ENCODE data around the gene MECR. TPM values are rescaled to one million over a fixed set of nuclear protein-coding genes. Genes with fewer than 3 reads are reported as not detected.

Gene MECR
- total RNA-seq, 4 donors from 2014 or later, result 14.3 to 29.4 (median 16.1) TPM

- Histone ChIP-seq H3K4me3 (no peak overlapping the region), H3K27me3 (peaks cover 0 to 3% (median 0%) of the 10 kb centered on the region in 4 donors), H3K9me3 (no peaks in the 10 kb centered on the region), H3K27ac (no peak overlapping the region), H3K36me3 (no peaks in the 10 kb centered on the region), H3K4me1 (peaks cover 0 to 4% (median 0%) of the 10 kb centered on the region in 3 donors)
- intact Hi-C loops (cut with DNase I), result no loop called here
- 13 to 40% methylated on average over 1 to 4 of the region's 8 CpGs for WGBS, 2 donors
- DNase-seq, result no peak
- TF ChIP-seq CTCF (IDR thresholded peaks at IDR 0.05) (no peak), POLR2A (IDR thresholded peaks at IDR 0.05) (no peak)
Measured at GRCh38 chr1:29249170-29249691, 18.5 kb upstream of the MECR start.

- H3K27me3 ChIP-seq, result peaks cover 0 to 3% (median 0%) of the 10 kb centered on the region in 4 donors
- H3K4me1 ChIP-seq, result peaks cover 0 to 4% (median 0%) of the 10 kb centered on the region in 3 donors
- intact Hi-C loops (cut with DNase I), result no loop called here
- no peak overlapping the region for H3K4me3 ChIP-seq
- H3K27ac ChIP-seq, result no peak overlapping the region
- WGBS, 2 donors, result 67 to 91% methylated on average over 2 of the region's 2 CpGs
- H3K9me3 ChIP-seq, result no peaks in the 10 kb centered on the region
- DNase-seq, result no peak
- no peaks in the 10 kb centered on the region for H3K36me3 ChIP-seq
- TF ChIP-seq POLR2A (IDR thresholded peaks at IDR 0.05), result no peak
- no peak for TF ChIP-seq CTCF (IDR thresholded peaks at IDR 0.05)
Measured at GRCh38 chr1:29248409-29248808, 17.7 kb upstream of the MECR start.

GRCh38 chr1:29247571-29248273 is 17.0 kb upstream of the MECR start:
- H3K36me3 ChIP-seq, result no peaks in the 10 kb centered on the region
- H3K27ac ChIP-seq, result no peak overlapping the region
- no peak overlapping the region for H3K4me3 ChIP-seq
- intact Hi-C loops (cut with DNase I), result no loop called here
- TF ChIP-seq CTCF (IDR thresholded peaks at IDR 0.05) (no peak), POLR2A (IDR thresholded peaks at IDR 0.05) (no peak)
- no peak for DNase-seq
- H3K27me3 ChIP-seq, result peaks cover 0 to 3% (median 0%) of the 10 kb centered on the region in 4 donors
- no peaks in the 10 kb centered on the region for H3K9me3 ChIP-seq
- WGBS, 2 donors, result 70 to 84% methylated on average over 5 of the region's 8 CpGs
- H3K4me1 ChIP-seq, result peaks cover 0 to 4% (median 0%) of the 10 kb centered on the region in 3 donors

GRCh38 chr1:29247044-29247443 is 16.3 kb upstream of the MECR start:
- intact Hi-C loops (cut with DNase I), result no loop called here
- no peak overlapping the region for H3K27ac ChIP-seq
- peaks cover 0 to 3% (median 0%) of the 10 kb centered on the region in 4 donors for H3K27me3 ChIP-seq
- no peaks in the 10 kb centered on the region for H3K36me3 ChIP-seq
- H3K4me1 ChIP-seq, result peaks cover 0 to 4% (median 0%) of the 10 kb centered on the region in 3 donors
- no peak for DNase-seq
- WGBS, 2 donors, result 17 to 63% methylated on average over 1 to 3 of the region's 3 CpGs
- no peak for TF ChIP-seq POLR2A (IDR thresholded peaks at IDR 0.05)
- TF ChIP-seq CTCF (IDR thresholded peaks at IDR 0.05), result no peak
- no peak overlapping the region for H3K4me3 ChIP-seq
- no peaks in the 10 kb centered on the region for H3K9me3 ChIP-seq

- no peak overlapping the region for H3K4me3 ChIP-seq
- no peak for DNase-seq
- intact Hi-C loops (cut with DNase I), result no loop called here
- peak in 5 of 6 experiments; percentile 16 to 62 (median 39) for TF ChIP-seq CTCF (IDR thresholded peaks at IDR 0.05)
- no peak for TF ChIP-seq POLR2A (IDR thresholded peaks at IDR 0.05)
- no peak overlapping the region for H3K27ac ChIP-seq
- no peaks in the 10 kb centered on the region for H3K9me3 ChIP-seq
- 46 to 52% methylated on average over 4 to 5 of the region's 5 CpGs for WGBS, 2 donors
- peaks cover 0 to 4% (median 0%) of the 10 kb centered on the region in 3 donors for H3K4me1 ChIP-seq
- no peaks in the 10 kb centered on the region for H3K36me3 ChIP-seq
- H3K27me3 ChIP-seq, result peaks cover 0 to 6% (median 0%) of the 10 kb centered on the region in 4 donors
Measured at GRCh38 chr1:29245876-29246275, 15.1 kb upstream of the MECR start.

Data from esophagus squamous epithelium (tissue), 5 donors.